Gastrocnemius medialis (tissue), 4 donors: ENCODE measurements around the gene PCDHGB7.

Source experiments
- CTCF ChIP-seq, 5 experiments: fragments of 450-650 bp in 3 of 5; fragments of 200-600 bp in 2 of 5; sonication (generic) in 2 of 5; IDR thresholded peaks in 4 of 5; conservative IDR thresholded peaks in 1 of 5; 1 replicate in 4 of 5; 2 replicates in 1 of 5; pipeline ENCODE4 v1.5.1; 2016 to 2019; ENCODE audit warnings: antibody characterized with exemption in 5 of 5, mild to moderate bottlenecking in 3 of 5, moderate library complexity in 3 of 5
- POLR2A ChIP-seq, 2 donors: fragments of 450-650 bp; IDR thresholded peaks; one replicate each; pipeline ENCODE4 v1.6.1; 2017; ENCODE audit warnings: antibody characterized with exemption in 2 of 2, mild to moderate bottlenecking in 2 of 2, moderate library complexity in 2 of 2

GRCh38 chr5:141430332-141431113, 13.0 kb downstream of the PCDHGB7 start, which contains the start of gene PCDHGA12:
- TF ChIP-seq CTCF (IDR thresholded peaks at IDR 0.05 in 4 of 5, conservative IDR thresholded peaks at IDR 0.05 in 1 of 5) (peak; percentile 52 to 71 (median 55)), POLR2A (IDR thresholded peaks at IDR 0.05) (no peak)
